Type B pancreatic cell (in vitro differentiated cells): Measurements from ENCODE around the gene HSD17B2. TPM values are rescaled to one million over a fixed set of nuclear protein-coding genes. Genes with fewer than 3 reads are reported as not detected.
A peak's percentile ranks its signal among the peaks of the same experiment; 100 is the strongest.
"Not testable (repeated sequence)": the region's sequence is repeated elsewhere in the genome, so short reads cannot be mapped to it uniquely, and the experiment has no call there.

Source experiments
- DNase-seq: peaks from one replicate; pipeline ENCODE4 v3.0.0; 2021; ENCODE audit warnings: mixed read lengths; ENCODE audit not compliant: unreplicated experiment; ENCODE audit errors: extremely low spot score
- H3K27ac Mint-ChIP-seq: 2 replicates; pipeline ENCODE4 v1.8.0; 2021; ENCODE audit warnings: mild to moderate bottlenecking, mixed read lengths
- H3K27me3 Mint-ChIP-seq: 2 replicates; pipeline ENCODE4 v1.8.0; 2021; ENCODE audit warnings: mixed read lengths
- H3K36me3 Mint-ChIP-seq: 2 replicates; pipeline ENCODE4 v1.8.0; 2021; ENCODE audit warnings: mixed read lengths
- H3K4me1 Mint-ChIP-seq: one replicate; pipeline ENCODE4 v1.8.0; 2021; ENCODE audit warnings: mixed read lengths; ENCODE audit not compliant: unreplicated experiment
- H3K4me3 Mint-ChIP-seq: 2 replicates; pipeline ENCODE4 v1.8.0; 2021; ENCODE audit warnings: mild to moderate bottlenecking, mixed read lengths
- H3K9me3 Mint-ChIP-seq: 2 replicates; pipeline ENCODE4 v1.8.0; 2021; ENCODE audit warnings: mixed read lengths
- total RNA-seq: library from RNA; stranded (reverse); gene quantifications from 2 replicates; pipeline ENCODE4 v1.2.1, GENCODE V29; 2021; ENCODE audit warnings: low replicate concordance
- TF ChIP-seq, protein P1 (sequence below): fragments of 200-600 bp; sonication (generic); conservative IDR thresholded peaks from 2 replicates; pipeline ENCODE4 v1.5.0; 2021; ENCODE audit warnings: antibody characterized with exemption, mild to moderate bottlenecking

The HSD17B2 gene
- total RNA-seq, 1 donor from 2014 or later, result 6.8 TPM

DNA sequence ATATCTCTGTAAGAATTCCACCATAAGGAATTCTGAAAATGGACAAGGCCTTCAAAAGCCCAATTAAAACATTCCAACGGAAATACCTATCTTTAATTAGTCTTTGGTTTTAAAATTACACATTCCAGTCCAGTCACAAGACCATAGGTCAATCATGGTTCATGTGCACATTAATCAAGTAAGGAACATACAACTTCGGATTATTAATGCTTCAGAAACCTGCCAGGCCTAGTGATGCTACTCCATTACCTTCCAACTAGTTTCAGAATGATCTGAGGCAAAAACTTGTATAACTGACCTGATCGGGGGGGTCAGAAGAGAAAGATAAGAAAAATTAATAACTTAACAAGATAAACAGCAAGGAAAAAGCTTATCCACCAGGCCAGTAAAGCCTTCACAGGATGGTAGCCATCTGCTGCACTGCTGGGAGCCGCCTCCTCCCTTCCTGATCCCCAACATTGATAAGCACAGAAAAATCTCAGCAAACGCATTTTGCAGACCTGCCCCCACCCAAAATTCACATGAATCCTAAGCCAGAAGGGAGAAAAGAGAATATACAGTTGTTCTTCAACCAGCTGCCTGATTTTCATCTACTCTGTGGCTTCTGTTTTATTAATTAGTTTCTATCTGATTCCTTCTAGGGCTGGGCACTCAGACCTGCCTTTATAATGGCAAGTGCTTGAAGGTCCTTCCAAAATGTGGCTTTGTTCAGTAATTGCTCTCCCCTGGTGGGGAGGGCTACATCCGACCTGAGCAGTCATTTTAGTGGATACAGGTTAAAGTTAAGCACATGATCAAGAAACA, 29.8 kb upstream of the HSD17B2 start:
- Mint-ChIP-seq H3K36me3 (no peaks in the 10 kb centered on the region), H3K9me3 (no peaks in the 10 kb centered on the region), H3K27me3 (no peaks in the 10 kb centered on the region), H3K4me3 (no peak overlapping the region), H3K27ac (peak overlapping the region; percentile 26), H3K4me1 (no peaks in the 10 kb centered on the region)
- no peak for DNase-seq
- TF ChIP-seq, protein P1, sequence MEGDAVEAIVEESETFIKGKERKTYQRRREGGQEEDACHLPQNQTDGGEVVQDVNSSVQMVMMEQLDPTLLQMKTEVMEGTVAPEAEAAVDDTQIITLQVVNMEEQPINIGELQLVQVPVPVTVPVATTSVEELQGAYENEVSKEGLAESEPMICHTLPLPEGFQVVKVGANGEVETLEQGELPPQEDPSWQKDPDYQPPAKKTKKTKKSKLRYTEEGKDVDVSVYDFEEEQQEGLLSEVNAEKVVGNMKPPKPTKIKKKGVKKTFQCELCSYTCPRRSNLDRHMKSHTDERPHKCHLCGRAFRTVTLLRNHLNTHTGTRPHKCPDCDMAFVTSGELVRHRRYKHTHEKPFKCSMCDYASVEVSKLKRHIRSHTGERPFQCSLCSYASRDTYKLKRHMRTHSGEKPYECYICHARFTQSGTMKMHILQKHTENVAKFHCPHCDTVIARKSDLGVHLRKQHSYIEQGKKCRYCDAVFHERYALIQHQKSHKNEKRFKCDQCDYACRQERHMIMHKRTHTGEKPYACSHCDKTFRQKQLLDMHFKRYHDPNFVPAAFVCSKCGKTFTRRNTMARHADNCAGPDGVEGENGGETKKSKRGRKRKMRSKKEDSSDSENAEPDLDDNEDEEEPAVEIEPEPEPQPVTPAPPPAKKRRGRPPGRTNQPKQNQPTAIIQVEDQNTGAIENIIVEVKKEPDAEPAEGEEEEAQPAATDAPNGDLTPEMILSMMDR, result no peak

DNA sequence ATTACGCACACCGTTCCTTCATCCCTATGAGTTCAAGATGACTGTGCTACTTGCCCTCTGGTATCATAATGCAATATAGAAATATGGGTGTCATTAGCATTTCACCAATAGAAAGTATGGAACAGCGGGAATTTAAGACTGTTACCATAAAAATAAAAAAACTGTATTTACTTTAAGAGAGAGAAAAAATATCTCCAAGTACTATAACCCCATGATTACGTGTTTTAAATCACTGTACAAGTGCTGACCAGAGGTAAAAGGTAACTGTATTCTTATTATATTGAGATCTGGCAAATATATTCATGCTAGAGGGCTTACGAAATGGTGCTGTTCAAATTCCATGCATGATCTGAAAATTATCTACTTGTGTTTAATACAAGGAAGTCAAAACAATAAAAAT, 29.0 kb upstream of the HSD17B2 start:
- Mint-ChIP-seq H3K36me3 (no peaks in the 10 kb centered on the region), H3K27ac (no peak overlapping the region), H3K9me3 (no peaks in the 10 kb centered on the region), H3K27me3 (no peaks in the 10 kb centered on the region), H3K4me3 (no peak overlapping the region), H3K4me1 (no peaks in the 10 kb centered on the region)
- DNase-seq, result no peak
- TF ChIP-seq, protein P1, result no peak

DNA sequence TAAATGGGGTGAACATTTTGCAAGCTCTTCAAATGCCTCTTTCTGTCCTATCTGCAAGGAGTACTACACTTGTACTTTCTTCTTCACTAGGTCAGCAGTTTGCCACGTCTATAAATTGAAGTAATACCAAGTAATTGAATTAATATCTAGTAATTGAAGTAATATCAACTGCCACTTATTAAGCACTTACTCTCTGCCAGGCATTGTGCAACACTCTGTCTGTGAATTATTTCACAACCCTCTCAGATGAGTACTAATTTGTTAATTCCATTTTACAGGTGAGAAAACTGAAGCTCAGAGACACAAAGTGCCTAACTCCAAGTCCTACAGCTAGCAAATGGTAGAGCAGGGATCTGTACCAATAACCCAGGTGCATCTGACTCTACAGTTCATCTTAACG, 27.9 kb upstream of the HSD17B2 start:
- H3K27me3 Mint-ChIP-seq, result no peaks in the 10 kb centered on the region
- TF ChIP-seq, protein P1, result no peak
- H3K4me3 Mint-ChIP-seq, result no peak overlapping the region
- peaks cover 7% of the 10 kb centered on the region for H3K9me3 Mint-ChIP-seq
- H3K36me3 Mint-ChIP-seq, result no peaks in the 10 kb centered on the region
- no peak overlapping the region for H3K27ac Mint-ChIP-seq
- no peaks in the 10 kb centered on the region for H3K4me1 Mint-ChIP-seq
- DNase-seq, result no peak

DNA sequence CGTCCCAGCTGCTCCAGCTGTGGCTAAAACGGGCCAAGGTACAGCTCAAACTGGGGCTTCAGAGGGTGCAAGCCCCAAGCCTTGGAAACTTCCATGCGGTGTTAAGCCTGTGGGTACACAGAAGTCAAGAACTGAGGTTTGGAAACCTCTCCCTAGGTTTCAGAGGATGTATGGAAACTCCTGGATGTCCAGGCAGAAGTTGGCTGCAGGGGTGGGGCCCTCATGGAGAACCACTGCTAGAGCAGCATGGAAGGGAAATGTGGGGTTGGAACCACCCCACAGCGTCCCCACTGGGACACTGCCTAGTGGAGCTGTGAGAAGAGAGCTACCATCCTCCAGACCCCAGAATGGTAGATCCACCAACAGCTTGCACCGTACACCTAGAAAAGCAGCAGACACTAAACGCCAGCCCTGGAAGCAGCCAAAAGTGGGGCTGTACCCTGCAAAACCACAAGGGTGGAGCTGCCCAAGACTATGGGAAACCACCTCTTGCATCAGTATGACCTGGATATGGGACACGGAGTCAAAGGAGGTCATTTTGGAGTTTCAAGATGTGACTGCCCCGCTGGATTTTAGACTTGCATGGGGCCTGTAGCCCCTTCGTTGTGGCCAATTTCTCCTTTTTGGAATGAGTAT, 26.0 kb upstream of the HSD17B2 start:
- Mint-ChIP-seq H3K27me3 (peaks cover 3% of the 10 kb centered on the region), H3K27ac (no peak overlapping the region), H3K4me1 (no peaks in the 10 kb centered on the region), H3K4me3 (no peak overlapping the region), H3K36me3 (no peaks in the 10 kb centered on the region), H3K9me3 (peaks cover 7% of the 10 kb centered on the region)
- DNase-seq, result no peak
- TF ChIP-seq, protein P1, result no peak

DNA sequence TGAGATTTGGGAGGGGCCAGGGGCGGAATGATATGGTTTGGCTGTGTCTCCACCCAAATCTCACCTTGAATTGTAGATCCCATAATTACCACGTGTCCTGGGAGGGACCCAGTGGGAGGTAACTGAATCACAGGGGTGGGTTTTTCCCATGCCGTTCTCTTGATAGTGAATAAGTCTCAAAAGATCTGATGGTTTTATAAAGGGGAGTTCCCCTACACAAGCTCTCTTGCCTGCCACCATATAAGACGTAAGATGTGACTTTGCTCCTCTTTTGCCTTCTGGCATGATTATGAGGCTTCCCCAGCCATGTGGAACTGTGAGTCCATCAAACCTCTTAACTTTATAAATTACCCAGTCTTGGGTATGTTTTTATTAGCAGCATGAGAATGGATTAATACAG, 25.3 kb upstream of the HSD17B2 start:
- H3K4me3 Mint-ChIP-seq, DNase-seq, H3K4me1 Mint-ChIP-seq, H3K9me3 Mint-ChIP-seq, H3K27me3 Mint-ChIP-seq, H3K36me3 Mint-ChIP-seq, H3K27ac Mint-ChIP-seq: not testable (repeated sequence)

DNA sequence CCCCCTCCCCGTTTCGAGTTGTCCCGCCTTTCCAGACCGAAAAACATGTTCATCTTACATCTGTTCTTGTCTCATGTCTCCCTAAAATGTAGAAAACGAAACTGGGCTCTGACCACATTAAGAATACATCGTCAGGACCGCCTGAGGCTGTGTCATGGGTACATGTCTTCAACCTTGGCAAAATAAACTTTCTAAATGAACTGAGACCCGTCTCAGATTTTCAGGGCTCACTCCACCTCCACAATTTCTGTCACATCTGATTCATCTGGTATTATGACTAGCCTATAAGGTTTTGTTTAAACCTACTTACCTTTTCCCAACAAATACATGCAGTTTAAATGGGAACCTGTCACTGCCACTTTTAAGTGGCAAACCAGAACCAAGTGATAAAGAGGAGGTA, 24.4 kb upstream of the HSD17B2 start:
- Mint-ChIP-seq H3K27ac (no peak overlapping the region), H3K9me3 (peaks cover 7% of the 10 kb centered on the region), H3K4me3 (no peak overlapping the region), H3K27me3 (peaks cover 3% of the 10 kb centered on the region), H3K4me1 (no peaks in the 10 kb centered on the region), H3K36me3 (no peaks in the 10 kb centered on the region)
- no peak for DNase-seq
- TF ChIP-seq, protein P1, result no peak
